HepG2 (cell line): ENCODE data around the gene DLL4. TPM values are rescaled to one million over a fixed set of nuclear protein-coding genes. Genes with fewer than 3 reads are reported as not detected.

Experiments
- ATAC-seq: fragments of 200-7000 bp; cut with Tn5 transposase; 3 replicates; pipeline ENCODE4 v1.9.1; 2020; ENCODE audit warnings: mild to moderate bottlenecking, moderate library complexity
- BruUV-seq: library from RNA; stranded (reverse); fragments of 400-500 nt; replicated peaks from 2 replicates; lab custom pipeline; 2021; lab: Mats Ljungman, UMichigan
- CTCF ChIA-PET: fragments of 300-600 bp; formaldehyde crosslinking; extraction: SDS; loops from one replicate; lab custom pipeline; 2021; ENCODE audit warnings: low total read pairs, inconsistent platforms, low intra/inter-chr PET ratio; lab: Yijun Ruan, JAX
- POLR2A ChIA-PET: fragments of 350-600 bp; sonication (Branson Sonifier 250); formaldehyde crosslinking; loops from one replicate; lab custom pipeline; 2020; ENCODE audit warnings: antibody characterized with exemption, inconsistent platforms; lab: Yijun Ruan, JAX
- DNase-seq: peaks from one replicate; pipeline ENCODE4 v3.0.0-alpha.2; 2015; ENCODE audit warnings: low spot score
- FAIRE-seq: peaks from 3 replicates; lab custom pipeline; 2011; peaks lifted over from hg19 to GRCh38; lab: Jason Lieb, UNC
- H2AFZ ChIP-seq: one replicate; pipeline ENCODE4 v1.6.1; 2011; ENCODE audit warnings: low read length, inconsistent platforms
- H3K27ac ChIP-seq: fragments of 300-600 bp; 3 replicates; pipeline ENCODE4 v1.8.0; 2011; ENCODE audit warnings: mixed run types, mild to moderate bottlenecking, mixed read lengths, low read length, inconsistent platforms; ENCODE audit not compliant: insufficient read depth; ENCODE audit errors: extremely low read length
- H3K27me3 ChIP-seq, 2 experiments: fragments of 200-600 bp in 1 of 2; 2 replicates in 1 of 2; 3 replicates in 1 of 2; pipeline versions ENCODE4 v1.6.0 to v1.8.0; 2011; ENCODE audit warnings: low read length in 2 of 2, mild to moderate bottlenecking in 2 of 2, moderate library complexity in 2 of 2, inconsistent platforms in 1 of 2; ENCODE audit not compliant: insufficient read depth in 2 of 2, control insufficient read depth in 1 of 2
- H3K36me3 ChIP-seq, 2 experiments: fragments of 200-600 bp in 1 of 2; replicated peaks in 1 of 2; 2 replicates in 1 of 2; 3 replicates in 1 of 2; pipeline versions ENCODE4 v1.5.1 to v1.8.0; 2011; ENCODE audit warnings: low read length in 2 of 2, inconsistent platforms in 1 of 2; ENCODE audit not compliant: insufficient read depth in 2 of 2, control insufficient read depth in 1 of 2
- H3K4me1 ChIP-seq: 2 replicates; pipeline ENCODE4 v1.5.1; 2012; ENCODE audit warnings: low read length, inconsistent platforms; ENCODE audit not compliant: insufficient read depth
- H3K4me2 ChIP-seq: 2 replicates; pipeline ENCODE4 v1.6.0; 2011; ENCODE audit warnings: low read depth, low read length, inconsistent platforms
- H3K4me3 ChIP-seq, 3 experiments: fragments of 200-600 bp in 1 of 3; sonication (generic), shearing (Covaris generic) in 1 of 3; replicated peaks in 1 of 3; 2 replicates each; pipeline ENCODE4 v1.5.1; 2011 to 2016; ENCODE audit warnings: low read length in 3 of 3, inconsistent platforms in 2 of 3, low read depth in 2 of 3, mild to moderate bottlenecking in 2 of 3, control low read depth in 1 of 3, mixed read lengths in 1 of 3; ENCODE audit not compliant: insufficient read depth in 1 of 3
- H3K79me2 ChIP-seq: one replicate; pipeline ENCODE4 v1.6.1; 2011; ENCODE audit warnings: low read length, inconsistent platforms; ENCODE audit not compliant: insufficient read depth
- H3K9ac ChIP-seq: 2 replicates; pipeline ENCODE4 v1.6.0; 2011; ENCODE audit warnings: mild to moderate bottlenecking, low read depth, low read length, inconsistent platforms; ENCODE audit not compliant: insufficient read depth
- H3K9me3 ChIP-seq: 2 replicates; pipeline ENCODE4 v1.5.1; 2012; ENCODE audit warnings: mild to moderate bottlenecking, low read length
- H4K20me1 ChIP-seq: 2 replicates; pipeline ENCODE4 v1.6.0; 2011; ENCODE audit warnings: inconsistent platforms, mild to moderate bottlenecking, low read length, moderate library complexity; ENCODE audit not compliant: insufficient read depth
- AGO1 ChIP-seq: fragments of 200-400 bp; formaldehyde crosslinking; IDR thresholded peaks from 2 replicates; pipeline ENCODE4 v1.6.1; 2017; ENCODE audit warnings: mild to moderate bottlenecking, low read depth, low read length, moderate library complexity; ENCODE audit not compliant: poor library complexity, severe bottlenecking
- ATF6 ChIP-seq: sonication (generic); formaldehyde crosslinking; conservative IDR thresholded peaks from 2 replicates; pipeline ENCODE4 v1.4.0; 2020; ENCODE audit warnings: missing genetic modification reagents
- ATRX ChIP-seq: sonication (generic); formaldehyde crosslinking; IDR thresholded peaks from 2 replicates; pipeline ENCODE4 v1.4.0; 2020; ENCODE audit warnings: missing genetic modification reagents, borderline replicate concordance
- HMG20A ChIP-seq: IDR thresholded peaks from 2 replicates; pipeline ENCODE4 v1.6.1; 2016; ENCODE audit warnings: borderline replicate concordance
- HNRNPLL ChIP-seq: fragments of 200-400 bp; formaldehyde crosslinking; IDR thresholded peaks from 2 replicates; pipeline ENCODE4 v1.6.1; 2017; ENCODE audit warnings: mild to moderate bottlenecking, low read depth, low read length; ENCODE audit not compliant: poor library complexity, severe bottlenecking
- ISX ChIP-seq: sonication (generic); formaldehyde crosslinking; conservative IDR thresholded peaks from 2 replicates; pipeline ENCODE4 v1.5.0; 2020; ENCODE audit warnings: missing genetic modification reagents
- REPIN1 ChIP-seq: sonication (generic); formaldehyde crosslinking; IDR thresholded peaks from 2 replicates; pipeline ENCODE4 v1.8.0; 2022; ENCODE audit warnings: missing genetic modification reagents, low read depth, mild to moderate bottlenecking, borderline replicate concordance
- RFX5 ChIP-seq: IDR thresholded peaks from 2 replicates; pipeline ENCODE4 v1.6.1; 2011; ENCODE audit warnings: low read depth, low read length, improper control_type of control experiment
- ZFAT ChIP-seq: sonication (generic); formaldehyde crosslinking; conservative IDR thresholded peaks from 2 replicates; pipeline ENCODE4 v1.8.1; 2023; ENCODE audit warnings: missing genetic modification reagents, inconsistent platforms
- ZNF512B ChIP-seq: sonication (generic); formaldehyde crosslinking; IDR thresholded peaks from 2 replicates; pipeline ENCODE4 v1.5.1; 2020; ENCODE audit warnings: missing genetic modification reagents, mild to moderate bottlenecking, borderline replicate concordance
- ZNF549 ChIP-seq: sonication (generic); formaldehyde crosslinking; IDR thresholded peaks from 2 replicates; pipeline ENCODE4 v1.5.0; 2020; ENCODE audit warnings: missing genetic modification reagents
- ZNF570 ChIP-seq: sonication (generic); formaldehyde crosslinking; IDR thresholded peaks from 2 replicates; pipeline ENCODE4 v1.4.0; 2020; ENCODE audit warnings: mild to moderate bottlenecking, missing genetic modification reagents, borderline replicate concordance
- ZNF605 ChIP-seq: sonication (generic); formaldehyde crosslinking; IDR thresholded peaks from 2 replicates; pipeline ENCODE4 v1.8.0; 2022; ENCODE audit warnings: mild to moderate bottlenecking, missing genetic modification reagents
- ZNF678 ChIP-seq: sonication (generic); formaldehyde crosslinking; IDR thresholded peaks from 2 replicates; pipeline ENCODE4 v1.4.0; 2020; ENCODE audit warnings: mild to moderate bottlenecking, missing genetic modification reagents
- ZNF710 ChIP-seq: sonication (generic); formaldehyde crosslinking; IDR thresholded peaks from 2 replicates; pipeline ENCODE4 v1.5.0; 2020; ENCODE audit warnings: mild to moderate bottlenecking, missing genetic modification reagents, borderline replicate concordance
- ZNF772 ChIP-seq: sonication (generic); formaldehyde crosslinking; IDR thresholded peaks from 2 replicates; pipeline ENCODE4 v1.5.0; 2020; ENCODE audit warnings: mild to moderate bottlenecking, missing genetic modification reagents
- WGBS: methylation state at CpG from one replicate; pipeline ENCODE4 v1.1.6; 2017; ENCODE audit warnings: low lambda C conversion rate; 5-methylcytosine and 5-hydroxymethylcytosine counted together
- in situ Hi-C: cut with HindIII; loops from 2 replicates; pipeline ENCODE4 v1.10.0; 2017; ENCODE audit warnings: low pct_unique_long_range_greater_than_20kb; ENCODE audit not compliant: extremely low pct_ligation_motif_present
- intact Hi-C: fragments of 100-400 bp; cut with micrococcal nuclease; formaldehyde crosslinking; loops from one replicate; pipeline ENCODE4 v1.10.0; 2022; ENCODE audit not compliant: unreplicated experiment
- polyA plus RNA-seq, 8 experiments: library from polyadenylated mRNA; depleted of rRNA in 3 of 8; stranded (reverse) in 7 of 8; unstranded in 1 of 8; fragments of >200 nt; fragmentation: Illumina TruSeq in 4 of 8; extraction: Trizol in 4 of 8; gene quantifications; 2 replicates each; pipeline versions ENCODE4 v1.2.1 to v1.2.3, GENCODE V29; 2011 to 2016; ENCODE audit warnings: low read depth in 4 of 8, missing spikeins in 1 of 8, mixed read lengths in 1 of 8; ENCODE audit not compliant: insufficient read depth in 1 of 8
- total RNA-seq, 5 experiments: library from RNA; depleted of rRNA; stranded (reverse); fragments of >200 nt; fragmentation: Illumina TruSeq; extraction: Trizol; gene quantifications; 2 replicates each; pipeline ENCODE4 v1.2.3, GENCODE V29; 2016; ENCODE audit warnings: low read depth in 1 of 5
- TF ChIP-seq, protein P1 (sequence below): sonication (generic); formaldehyde crosslinking; IDR thresholded peaks from 2 replicates; pipeline ENCODE4 v1.5.1; 2020; ENCODE audit warnings: missing genetic modification reagents, mild to moderate bottlenecking, borderline replicate concordance

DLL4 gene
- total and polyA plus RNA-seq, 2 of the 13 experiments (the other 11 are each of a cell fraction or from before 2014, with no cell fraction given), result 0.20 to 0.25 TPM

GRCh38 chr15:40960925-40961324 is 31.8 kb downstream of the DLL4 start:
- H3K4me2 ChIP-seq, result no peak overlapping the region
- H2AFZ ChIP-seq, result no peak overlapping the region
- H3K4me1 ChIP-seq, result no peaks in the 10 kb centered on the region
- TF ChIP-seq ZNF678 (CRISPR knock-in tag) (no peak), ZNF605 (no peak), HNRNPLL (no peak), AGO1 (no peak), ZNF710 (CRISPR knock-in tag) (no peak), ZNF772 (CRISPR knock-in tag) (no peak), ATRX (CRISPR knock-in tag) (no peak), ZNF549 (no peak), RFX5 (no peak), ZNF512B (CRISPR knock-in tag) (no peak), HMG20A (no peak), ATF6 (no peak), ZNF570 (no peak), ISX (no peak), ZFAT (CRISPR knock-in tag) (no peak), REPIN1 (no peak)
- TF ChIP-seq, protein P1, sequence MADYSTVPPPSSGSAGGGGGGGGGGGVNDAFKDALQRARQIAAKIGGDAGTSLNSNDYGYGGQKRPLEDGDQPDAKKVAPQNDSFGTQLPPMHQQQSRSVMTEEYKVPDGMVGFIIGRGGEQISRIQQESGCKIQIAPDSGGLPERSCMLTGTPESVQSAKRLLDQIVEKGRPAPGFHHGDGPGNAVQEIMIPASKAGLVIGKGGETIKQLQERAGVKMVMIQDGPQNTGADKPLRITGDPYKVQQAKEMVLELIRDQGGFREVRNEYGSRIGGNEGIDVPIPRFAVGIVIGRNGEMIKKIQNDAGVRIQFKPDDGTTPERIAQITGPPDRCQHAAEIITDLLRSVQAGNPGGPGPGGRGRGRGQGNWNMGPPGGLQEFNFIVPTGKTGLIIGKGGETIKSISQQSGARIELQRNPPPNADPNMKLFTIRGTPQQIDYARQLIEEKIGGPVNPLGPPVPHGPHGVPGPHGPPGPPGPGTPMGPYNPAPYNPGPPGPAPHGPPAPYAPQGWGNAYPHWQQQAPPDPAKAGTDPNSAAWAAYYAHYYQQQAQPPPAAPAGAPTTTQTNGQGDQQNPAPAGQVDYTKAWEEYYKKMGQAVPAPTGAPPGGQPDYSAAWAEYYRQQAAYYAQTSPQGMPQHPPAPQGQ (CRISPR knock-in tag), result no peak

More at GRCh38 chr15:40960925-40961324, 31.8 kb downstream of the DLL4 start:
- H3K79me2 ChIP-seq, result no peaks in the 10 kb centered on the region
- no peak overlapping the region for H3K27ac ChIP-seq
- BruUV-seq, result no TSS peak
- H3K9me3 ChIP-seq, result no peaks in the 10 kb centered on the region
- in situ Hi-C loops (no loop called here), intact Hi-C loops (no loop called here)
- no peaks in the 10 kb centered on the region for H3K36me3 ChIP-seq
- no peak overlapping the region for H3K4me3 ChIP-seq
- FAIRE-seq (no peak), DNase-seq (no peak), ATAC-seq (peak; percentile 37)
- no peaks in the 10 kb centered on the region for H4K20me1 ChIP-seq
- ChIA-PET POLR2A (no interaction called here), CTCF (no interaction called here)
- WGBS, result 39% methylated on average over 10 of the region's 11 CpGs
- H3K9ac ChIP-seq, result no peak overlapping the region
- H3K27me3 ChIP-seq, result peaks cover 10 to 51% of the 10 kb centered on the region in 2 experiments
